Lower leg skin (tissue), 3 donors: ENCODE measurements around the gene TBC1D3B.

Experiments used
- CTCF ChIP-seq, 3 donors: fragments of 450-650 bp; IDR thresholded peaks; one replicate each; pipeline ENCODE4 v1.5.1; 2016; ENCODE audit warnings: antibody characterized with exemption in 3 of 3, mild to moderate bottlenecking in 3 of 3, moderate library complexity in 2 of 3
- POLR2A ChIP-seq, 2 donors: fragments of 450-650 bp; IDR thresholded peaks; one replicate each; pipeline ENCODE4 v1.6.1; 2016 to 2017; ENCODE audit warnings: antibody characterized with exemption in 2 of 2, mild to moderate bottlenecking in 1 of 2, moderate library complexity in 1 of 2

GRCh38 chr17:36147601-36148000, 28.8 kb downstream of the TBC1D3B start:
- no peak for TF ChIP-seq POLR2A (IDR thresholded peaks at IDR 0.05)
- TF ChIP-seq CTCF (IDR thresholded peaks at IDR 0.05): no peak
